ENCODE results near the gene DUS1L.

Gene DUS1L

DNA sequence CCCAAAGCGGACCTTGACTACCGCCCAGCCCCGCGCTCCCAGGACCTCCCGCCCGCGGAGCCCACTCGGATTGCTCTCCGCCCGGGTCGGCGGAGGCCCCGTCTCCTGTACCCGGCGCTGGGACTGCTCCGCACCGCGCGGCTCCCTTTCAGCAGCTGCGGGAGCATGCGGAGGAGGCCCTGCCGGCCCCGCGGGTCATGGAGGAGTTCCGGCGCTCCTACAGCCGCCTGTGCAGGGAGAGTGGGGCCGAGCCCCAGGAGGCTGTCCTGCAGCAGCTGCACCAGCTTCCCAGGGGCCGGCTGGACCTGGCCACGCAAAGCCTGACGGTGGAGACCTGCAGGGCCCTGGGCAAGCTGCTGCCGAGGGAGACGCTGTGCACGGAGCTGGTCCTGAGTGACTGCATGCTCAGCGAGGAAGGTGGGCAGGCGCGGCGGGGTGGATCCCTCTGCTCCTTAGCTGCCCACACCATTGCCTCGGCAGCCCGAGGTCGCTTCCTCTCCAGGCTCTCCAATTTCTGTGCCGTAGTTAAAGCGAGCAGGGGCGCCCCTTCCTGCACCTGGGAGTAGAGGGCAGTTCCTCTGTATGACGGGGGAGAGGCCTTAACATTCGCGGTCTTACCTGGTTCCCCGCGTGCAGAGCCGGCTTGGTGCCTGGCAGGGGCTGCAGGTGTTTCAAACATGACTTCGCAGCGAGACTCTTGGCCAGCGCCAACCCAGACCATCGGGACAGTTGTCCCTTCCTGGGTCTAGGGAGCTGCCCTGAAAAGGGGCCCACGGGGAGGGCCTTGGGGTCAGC, 42.0 kb downstream of the DUS1L start:
- DNase-seq (ENCODE audit: low spot score), result no peak

DNA sequence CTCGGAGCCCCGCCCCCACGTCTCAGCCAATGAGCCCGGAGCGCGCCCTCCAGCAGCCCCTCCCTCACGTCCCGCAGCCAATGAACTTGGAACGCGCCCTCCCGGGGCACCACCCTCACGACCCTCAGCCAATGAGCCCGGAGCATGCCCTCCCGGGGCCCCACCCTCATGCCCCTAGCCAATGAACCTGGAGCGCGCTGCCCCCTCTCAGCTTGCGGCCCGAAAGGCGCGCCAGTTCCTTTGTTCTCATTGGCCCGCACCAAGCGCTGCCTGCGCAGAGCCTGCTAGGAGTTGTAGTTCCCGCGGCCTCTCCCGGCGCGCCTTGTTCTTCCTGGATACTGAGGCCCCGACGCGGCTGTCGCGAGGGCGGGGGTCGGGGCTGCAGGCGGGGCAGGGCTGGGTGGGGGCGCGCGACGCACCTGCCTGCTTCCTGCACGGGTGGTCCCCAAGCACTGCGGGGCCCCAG, 42.6 kb downstream of the DUS1L start, which contains the start of gene LRRC45:
TSS of gene LRRC45 (plus strand) at position 325 of the 466 bp plus-strand sequence. CDS start 339 bp downstream, outside the sequence.
- DNase-seq (ENCODE audit: low spot score), result peak; percentile 100

DNA sequence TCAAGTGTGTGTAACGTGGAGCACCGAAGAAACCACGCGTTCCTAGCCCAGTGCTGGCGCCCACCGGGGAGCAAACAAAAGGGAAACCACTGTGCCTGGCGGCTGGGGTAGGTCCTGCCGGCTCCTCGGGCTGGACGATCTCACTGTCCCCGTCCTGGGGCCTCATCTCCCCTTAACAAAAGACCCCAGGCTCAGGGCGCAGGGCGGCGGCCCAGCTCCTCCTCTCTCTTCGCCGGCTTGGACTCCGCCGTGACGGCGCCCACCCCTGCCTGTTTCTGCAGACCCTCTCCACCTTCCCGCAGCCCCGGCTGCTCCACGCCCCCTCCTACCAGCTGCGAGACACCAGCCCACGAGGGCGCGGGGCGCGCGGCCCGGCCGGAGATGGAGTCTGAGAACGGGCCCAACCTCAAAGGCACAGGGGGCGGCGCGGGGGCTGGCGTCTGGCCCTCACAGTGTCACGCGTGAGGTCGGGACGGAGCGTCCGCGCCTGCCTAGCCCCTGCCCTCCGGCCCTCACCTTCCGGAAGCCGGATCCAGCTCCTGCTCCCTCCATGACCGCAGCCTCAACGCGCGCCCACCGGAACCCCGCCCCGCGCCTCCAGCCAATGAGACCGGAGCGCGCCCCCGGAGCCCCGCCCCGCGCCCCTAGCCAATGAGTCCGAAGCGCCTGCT, 43.2 kb downstream of the DUS1L start, which contains the start of gene CENPX:
TSS of gene CENPX (minus strand) at position 569 of the 671 bp plus-strand sequence. CDS start at position 552, 17 bp downstream.
- DNase-seq (ENCODE audit: low spot score), result no peak

DNA sequence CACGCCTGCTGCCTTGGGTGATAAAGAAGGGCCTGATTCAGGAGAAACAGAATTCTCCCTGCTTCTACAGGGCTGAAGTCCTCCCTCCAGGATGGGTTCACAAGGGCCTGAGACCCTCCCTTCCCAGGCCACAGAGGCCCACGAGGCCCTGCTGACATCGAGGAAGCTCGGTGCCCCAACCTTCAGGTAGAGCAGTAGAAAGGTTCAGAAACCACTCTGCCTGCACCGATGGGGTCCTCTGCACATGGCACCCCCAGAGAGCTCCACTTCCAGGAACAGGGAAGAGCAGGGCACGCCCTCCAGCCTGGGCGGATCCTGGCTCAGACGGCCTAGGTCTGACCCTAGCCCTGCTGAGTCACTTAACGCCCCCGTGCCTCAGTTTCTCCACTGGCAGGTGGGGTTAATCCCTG, 43.7 kb downstream of the DUS1L start:
- DNase-seq (ENCODE audit: low spot score), result no peak

DNA sequence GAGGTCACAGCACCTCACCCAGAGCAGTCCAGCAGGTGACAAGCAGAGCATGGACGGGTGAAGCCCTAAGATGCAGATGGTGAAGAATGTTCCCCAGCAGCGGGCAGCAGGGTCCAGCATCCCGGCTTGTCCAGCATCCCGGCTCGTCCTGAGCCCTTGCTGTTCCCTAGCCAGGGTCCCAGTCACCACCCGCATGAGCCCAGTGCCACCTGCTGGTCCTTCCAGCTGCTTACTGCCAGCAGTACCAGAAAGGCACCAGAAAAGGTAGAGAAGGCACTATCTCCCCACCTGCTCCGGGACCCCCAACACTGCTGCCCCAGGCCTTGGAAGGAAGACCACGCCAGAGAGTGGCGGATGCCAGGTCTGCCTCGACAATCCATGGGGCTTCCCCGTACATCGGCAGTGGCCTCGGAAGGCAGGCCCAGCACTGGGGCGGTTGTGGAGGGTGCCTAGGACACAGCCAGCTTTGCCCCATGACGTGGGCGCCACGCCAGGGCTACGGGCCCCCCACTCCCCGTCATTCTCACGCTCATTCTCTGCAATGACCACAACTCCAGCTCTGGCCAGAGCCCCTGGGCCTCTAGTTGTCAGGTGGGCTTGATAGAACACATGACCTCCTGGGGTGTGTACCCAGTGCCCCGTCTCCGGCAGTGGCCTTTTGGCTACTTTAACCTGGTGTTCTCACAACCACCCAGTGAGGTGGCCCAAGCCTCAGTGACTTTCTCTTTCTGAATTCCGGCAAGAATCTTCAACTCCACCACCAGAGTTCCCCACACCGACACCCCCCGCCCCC, 44.3 kb downstream of the DUS1L start:
- DNase-seq (ENCODE audit: low spot score), result peak; percentile 70

DNA sequence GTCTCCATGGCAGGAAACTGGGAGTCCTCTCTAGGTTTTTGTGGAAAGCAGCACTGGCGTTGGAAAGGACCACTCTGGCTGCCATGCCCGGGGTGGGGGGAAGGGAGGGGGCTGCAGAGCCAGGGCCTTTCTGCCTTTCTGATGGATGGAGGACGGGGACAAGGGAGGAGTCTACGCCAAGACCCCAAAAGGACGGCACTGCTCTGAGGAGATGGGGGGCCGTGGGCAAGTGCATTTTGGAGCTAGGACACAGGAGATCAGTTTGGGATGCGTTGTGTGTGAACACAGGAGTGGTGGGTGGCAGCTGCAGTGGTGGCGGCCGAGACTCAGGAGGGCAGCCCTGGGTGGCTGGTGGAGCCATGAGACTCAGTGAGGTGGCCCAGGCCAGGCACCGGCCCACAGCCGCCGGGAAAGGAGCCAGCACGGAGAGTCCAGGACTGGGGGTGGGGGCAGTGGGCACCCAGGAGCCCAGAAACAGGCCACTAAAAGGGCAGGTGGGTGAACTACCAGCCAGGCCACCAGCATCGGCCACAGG, 45.0 kb downstream of the DUS1L start:
- no peak for DNase-seq (ENCODE audit: low spot score)

DNA sequence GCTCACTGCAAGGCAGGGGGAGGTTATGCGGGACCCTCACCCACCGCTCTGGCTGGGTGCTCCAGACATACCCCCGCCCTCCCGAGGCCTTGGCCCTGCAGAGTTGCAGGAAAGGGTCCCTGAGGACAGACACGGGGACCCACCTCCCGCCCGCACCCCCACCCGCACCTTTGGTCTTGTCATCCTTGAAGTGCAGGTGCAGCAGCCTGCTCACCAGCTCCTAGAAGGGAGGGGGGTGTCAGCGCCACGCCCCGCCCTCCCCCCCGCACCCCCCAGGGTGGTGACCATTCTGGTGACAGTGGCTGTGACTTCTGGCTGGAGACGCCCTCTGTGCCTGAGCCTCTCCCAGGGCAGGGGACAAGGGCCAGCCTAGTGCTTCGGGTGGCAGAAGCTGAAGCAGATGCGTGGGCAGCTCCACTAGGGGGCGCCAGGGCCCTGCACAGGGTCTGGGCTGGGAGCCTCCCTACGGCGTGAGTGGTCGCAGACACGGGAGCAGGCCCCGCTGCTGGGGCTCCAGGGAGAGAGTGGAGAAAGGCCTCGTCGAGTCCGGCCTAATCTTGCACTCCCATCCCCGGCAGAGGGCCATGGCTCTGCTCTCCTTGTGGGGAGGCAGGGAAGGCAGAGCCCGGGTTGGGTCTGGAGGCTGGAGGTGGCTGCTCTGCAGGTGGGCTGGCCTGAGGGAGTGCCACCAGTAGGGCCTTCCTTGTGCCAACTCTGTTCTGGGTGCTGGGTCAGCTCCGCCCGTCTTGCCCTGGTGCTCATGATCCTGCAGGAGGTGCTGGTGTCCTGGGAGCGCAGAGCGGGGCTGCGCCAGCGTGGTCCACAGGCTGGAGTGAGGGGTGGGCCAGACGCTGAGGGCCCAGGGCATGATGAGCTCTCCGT, 45.7 kb downstream of the DUS1L start:
- no peak for DNase-seq (ENCODE audit: low spot score)

DNA sequence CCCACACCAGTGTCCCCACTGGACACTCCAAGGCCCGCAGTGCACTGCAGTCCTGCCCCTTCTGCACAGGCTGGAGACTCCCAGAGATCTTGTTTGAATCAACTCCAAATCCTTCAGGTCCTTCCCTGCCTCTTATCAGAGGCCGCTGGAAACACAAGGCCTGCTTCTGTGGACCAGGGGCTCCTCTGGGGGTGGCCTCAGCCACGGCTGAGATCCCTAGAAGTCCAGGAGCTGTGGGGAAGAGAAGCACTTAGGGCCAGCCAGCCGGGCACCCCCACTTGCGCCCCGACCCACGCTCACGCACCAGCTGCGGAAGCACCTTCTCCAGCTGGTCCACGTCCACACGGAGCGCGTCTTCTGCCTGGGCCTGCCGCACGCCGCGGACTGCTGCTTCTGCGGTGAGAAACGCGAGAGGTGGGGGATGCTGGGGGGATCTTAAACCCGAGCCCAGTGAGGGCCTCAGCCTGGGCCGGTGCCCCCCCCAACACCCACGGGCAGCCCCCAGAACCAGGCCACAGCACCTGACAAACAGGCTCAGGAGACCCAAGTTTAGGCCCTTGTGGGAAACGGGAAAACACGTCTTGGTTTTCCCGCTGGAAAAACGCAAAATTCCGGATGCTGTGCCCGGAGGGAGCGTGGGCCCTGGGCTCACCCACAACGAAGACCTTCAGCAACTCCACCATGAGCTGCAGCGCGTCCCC, 46.5 kb downstream of the DUS1L start:
- no peak for DNase-seq (ENCODE audit: low spot score)

DNA sequence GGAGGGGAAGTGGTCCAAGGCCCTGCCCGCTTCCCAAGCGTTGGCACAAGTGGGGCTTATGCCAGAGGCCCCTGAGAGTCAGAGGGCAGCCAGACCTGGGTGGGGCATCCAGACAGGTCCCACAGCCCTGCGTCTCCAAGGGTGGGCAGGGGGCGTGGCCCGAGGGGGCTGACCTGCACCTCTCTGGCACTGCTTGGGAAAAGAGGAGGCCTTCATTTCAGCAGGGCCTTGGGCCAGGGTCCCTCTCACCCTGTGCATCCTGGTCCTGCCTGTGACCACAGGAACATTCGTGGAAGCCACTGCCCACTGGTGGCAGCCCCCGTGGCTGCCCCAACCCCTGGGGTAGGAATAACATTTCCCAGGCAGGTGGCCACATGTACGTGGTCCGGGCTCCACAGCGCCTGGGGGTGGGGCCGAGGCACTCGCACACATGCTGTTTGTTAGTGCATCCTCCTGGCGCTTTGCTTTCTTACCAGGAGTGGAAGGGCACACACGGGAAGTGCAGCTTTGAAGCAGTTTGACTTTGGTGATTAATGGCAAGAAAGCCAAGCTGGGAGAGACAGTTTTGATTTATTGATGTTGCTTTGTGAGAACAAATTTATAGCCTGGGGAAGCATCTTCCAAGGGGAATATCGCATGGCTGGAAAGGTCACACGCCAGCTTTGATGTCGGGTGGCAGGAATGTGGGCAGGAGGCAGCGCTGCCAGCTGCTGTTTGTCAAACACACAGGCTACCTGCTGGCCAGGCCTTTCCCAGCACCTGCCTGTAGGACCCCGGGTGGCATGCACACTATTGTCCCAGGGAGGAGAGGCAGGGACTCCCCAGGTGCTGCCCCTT, 47.2 kb downstream of the DUS1L start:
- DNase-seq (ENCODE audit: low spot score), result no peak

DNA sequence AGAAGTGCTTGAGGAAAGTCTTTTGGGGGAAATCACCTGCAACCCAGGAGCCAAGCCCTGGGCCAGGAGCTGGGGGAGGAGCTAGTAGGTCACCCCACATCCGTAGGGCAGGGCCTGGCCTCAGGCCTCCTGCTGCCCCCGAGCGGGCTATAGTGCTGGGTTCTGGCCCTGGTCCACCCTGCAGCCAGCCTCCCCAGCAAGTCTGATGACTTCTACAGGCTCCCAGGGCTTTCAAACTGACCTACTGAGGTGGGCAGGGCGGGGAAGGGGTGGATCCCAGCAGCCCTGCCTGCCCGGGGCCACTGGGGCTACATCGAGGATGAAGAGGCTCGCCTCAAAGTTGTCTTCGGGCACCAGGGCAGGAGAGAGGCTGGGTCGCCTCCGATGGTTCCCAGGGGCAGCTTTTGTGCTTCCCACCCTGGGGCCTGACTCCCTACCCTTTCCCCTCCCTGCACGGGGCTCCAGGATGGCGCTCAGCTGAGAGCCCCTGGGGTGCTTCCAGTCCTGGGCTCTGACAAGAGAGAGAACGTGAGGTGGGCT, 47.9 kb downstream of the DUS1L start:
- DNase-seq (ENCODE audit: low spot score), result no peak

DNA sequence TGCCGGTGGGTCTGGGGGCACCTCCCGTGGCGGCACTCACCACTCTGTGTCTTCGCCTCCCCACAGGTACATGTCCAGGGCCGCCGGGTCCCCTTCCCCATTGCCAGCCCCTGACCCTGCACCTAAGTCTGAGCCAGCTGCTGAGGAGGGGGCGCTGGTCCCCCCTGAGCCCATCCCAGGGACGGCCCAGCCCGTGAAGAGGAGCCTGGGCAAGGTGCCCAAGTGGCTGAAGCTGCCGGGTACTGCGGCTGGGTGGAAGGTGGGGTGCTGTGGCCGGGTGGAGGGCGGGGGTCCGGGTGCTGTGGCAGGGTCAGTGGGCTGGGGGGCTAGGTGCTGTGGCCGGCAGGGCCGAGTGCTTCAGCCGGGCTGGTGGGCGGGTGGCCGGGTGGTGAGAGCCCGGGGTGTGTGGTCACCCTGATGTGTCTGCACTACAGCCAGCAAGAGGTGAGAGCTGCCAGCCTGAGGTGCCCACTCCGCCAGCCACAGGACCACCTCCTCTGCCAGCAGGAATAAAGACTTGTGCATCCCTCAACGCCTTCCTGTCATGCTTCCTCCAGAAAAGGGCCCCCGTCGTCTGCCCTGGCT, 48.6 kb downstream of the DUS1L start:
- no peak for DNase-seq (ENCODE audit: low spot score)

DNA sequence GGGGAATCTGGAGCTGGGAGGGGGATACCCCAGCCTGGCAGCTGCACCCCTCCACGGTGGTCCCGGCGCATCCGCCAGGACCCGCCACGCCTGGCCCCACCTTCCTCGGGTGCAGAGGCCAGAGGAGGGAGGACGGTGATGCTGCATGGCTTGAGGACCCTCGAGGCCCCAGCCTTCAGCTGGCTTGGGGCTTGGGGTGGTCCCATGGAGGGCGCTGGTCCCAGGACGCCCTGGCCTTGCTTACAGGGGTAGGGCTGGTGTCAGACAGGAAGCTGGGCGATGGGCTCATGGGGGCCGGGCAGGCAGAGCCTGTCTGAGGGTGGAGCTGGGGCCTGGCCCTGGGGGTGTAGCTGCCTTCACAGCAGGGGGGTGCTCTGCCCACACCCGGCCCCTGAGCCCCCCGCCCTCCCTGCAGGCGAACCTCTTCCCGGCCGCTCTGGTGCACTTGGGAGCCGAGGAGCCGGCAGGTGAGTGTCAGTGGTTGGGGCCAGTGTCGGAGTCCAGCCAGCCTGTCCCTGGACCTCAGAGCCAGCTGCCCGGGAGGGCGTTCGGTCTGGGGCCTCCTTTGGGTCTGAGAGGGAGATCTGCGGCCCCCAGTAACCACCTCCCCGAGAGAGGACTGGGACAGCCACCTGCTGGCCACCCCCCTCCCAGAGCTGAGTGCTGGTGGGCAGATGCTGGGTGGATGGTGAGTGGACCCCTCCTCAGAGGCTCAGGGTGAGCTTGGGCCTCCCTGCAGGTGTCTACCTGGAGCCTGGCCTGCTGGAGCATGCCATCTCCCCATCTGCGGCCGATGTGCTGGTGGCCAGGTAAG, 49.3 kb downstream of the DUS1L start:
- no peak for DNase-seq (ENCODE audit: low spot score)

DNA sequence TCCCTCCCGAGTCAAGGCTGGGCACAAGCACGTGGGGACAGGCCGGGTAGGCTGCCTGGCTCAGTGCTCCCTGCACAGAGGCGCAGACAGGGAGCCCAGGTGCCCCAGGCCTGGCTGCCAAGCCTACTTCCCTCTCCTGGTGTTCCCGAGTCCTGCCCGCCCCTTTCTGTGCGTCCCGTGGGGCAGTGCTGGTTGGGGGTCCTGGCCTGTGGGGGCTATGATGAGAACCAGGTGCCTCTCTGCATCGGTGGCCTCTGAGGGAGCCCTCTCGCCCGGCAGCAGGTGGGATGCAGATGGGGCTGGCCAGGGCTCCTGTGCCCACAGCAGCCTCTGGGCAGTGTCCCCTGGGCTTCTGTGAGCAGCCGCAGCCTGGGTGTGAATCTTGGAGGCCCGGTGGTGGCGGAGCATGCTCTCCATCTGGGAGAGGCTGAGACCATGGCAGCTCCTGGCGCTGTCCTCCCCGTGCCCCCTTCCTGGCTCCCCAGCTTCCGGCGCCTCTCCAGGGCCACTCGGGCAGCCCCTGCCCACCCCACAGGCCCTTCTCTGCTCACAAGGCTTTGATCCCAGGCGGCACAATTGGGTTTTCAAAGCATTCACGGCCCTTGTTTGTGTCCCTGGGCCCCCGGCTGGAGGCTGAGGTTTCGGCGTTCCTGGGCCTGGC, 50.2 kb downstream of the DUS1L start:
- DNase-seq (ENCODE audit: low spot score), result no peak

DNA sequence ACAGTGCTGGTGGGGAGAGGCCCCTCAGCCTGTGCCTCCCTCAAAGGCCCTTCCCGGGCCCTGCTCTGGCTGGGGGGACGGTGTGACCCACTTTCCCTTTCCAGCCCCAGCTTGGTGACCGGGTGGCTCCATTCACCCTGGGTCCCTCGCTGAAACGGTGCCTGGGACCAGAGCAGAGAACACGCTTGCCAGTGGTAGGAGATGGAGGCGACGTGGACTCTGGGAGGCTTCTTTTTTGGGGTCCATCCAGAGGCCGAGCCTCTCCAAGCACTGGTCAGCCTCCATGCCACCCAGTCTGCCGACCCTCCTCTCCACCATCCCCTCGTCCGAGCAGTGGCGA, 50.7 kb downstream of the DUS1L start:
- no peak for DNase-seq (ENCODE audit: low spot score)

DNA sequence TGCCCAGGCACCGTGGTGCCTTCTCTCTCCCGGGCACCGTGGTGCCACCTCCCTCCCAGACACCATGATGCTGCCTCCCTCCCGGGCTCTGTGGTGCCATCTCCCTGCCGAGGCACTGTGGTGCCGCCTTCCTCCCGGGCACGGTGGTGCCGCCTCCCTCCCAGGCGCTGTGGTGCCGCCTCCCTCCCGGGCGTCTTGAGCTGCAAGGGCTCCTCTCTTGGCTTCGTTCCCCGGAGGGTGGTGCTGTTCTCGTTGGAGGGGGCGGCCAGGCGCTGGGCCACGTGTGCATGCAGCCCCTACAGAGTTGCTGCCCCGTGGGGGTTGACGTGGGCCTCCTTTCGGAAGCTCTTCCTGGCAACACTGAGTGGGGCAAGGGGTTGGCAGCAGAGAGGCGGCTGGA, 51.2 kb downstream of the DUS1L start:
- peak; percentile 54 for DNase-seq (ENCODE audit: low spot score)

DNA sequence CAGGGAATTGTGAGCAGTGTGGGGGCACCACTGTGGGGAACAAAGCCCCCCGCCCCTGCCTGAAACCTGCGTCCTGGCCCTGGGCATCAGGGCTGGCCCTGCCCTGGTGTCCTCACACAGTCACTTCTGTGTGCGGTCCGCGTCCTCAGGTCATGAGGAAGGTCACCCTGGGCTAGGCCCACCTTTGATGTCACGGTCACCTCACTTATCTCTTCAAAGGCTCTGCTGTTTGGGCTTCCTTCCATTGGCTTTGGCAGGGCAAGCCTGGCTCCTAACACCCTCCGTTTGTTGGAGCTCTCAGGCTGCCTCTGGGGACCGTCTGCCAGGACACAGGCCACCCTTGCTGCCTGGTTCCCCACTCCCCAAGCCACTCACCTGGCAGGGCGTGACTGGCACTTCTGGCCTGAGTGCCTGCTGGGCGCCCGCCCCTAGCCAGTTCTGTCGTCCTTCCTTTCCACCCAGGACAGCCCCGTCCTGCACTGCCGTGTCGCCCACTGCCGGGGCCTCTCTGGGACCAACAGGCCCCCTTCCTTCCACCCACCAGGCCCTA, 51.8 kb downstream of the DUS1L start:
- no peak for DNase-seq (ENCODE audit: low spot score)

DNA sequence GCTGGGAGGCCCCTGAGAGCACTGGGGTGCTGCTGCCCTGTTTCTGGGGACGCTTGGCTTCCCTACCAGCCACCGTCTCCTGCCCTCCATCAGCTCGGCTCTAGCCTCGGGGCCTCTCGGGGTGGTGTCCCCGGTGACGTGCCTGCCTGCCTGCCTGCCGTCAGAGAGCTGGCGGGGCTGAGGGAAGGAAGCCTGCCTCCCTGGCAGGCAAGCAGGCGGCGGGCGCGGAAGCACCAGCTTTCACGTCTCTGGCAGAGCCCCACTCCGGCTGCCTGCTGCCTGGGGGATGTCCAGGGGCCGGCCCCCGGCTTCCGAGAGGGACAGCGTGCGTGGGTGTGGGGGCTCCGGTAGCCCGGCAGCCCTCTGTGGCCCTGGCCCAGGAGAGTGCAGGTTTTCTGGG, 52.3 kb downstream of the DUS1L start:
- peak; percentile 52 for DNase-seq (ENCODE audit: low spot score)
